HG02943 (cell line): ENCODE data around the gene CLECL1.
"Not testable (repeated sequence)": the region's sequence is repeated elsewhere in the genome, so short reads cannot be mapped to it uniquely, and the experiment has no call there.

ENCODE experiments used
- ATAC-seq: cut with Tn5 transposase; IDR thresholded peaks from one replicate; pipeline ENCODE4 v1.9.1; 2021; ENCODE audit warnings: mild to moderate bottlenecking, low read depth, moderate library complexity; ENCODE audit not compliant: unreplicated experiment

Gene CLECL1

GRCh38 chr12:9725213-9725870 is 7.6 kb downstream of the CLECL1 start:
- ATAC-seq = no peak

DNA sequence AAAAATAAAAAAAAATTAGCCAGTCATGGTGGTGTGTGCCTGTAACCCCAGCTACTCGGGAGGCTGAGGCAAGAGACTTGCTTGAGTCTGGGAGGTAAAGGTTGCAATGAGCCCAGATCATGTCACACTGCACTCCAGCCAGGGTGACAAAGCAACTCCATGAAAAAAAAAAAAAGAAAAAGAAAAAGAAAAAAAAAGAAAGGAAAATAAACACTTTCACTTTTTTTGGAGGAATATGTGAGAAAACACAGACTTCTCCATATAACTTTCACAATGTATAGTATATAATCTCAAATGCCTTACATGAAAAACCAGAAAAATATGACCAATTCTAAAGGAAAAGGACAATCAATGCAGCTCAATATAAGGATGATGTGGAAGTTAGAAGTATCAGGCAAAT is 8.9 kb downstream of the CLECL1 start:
- no peak for ATAC-seq

DNA sequence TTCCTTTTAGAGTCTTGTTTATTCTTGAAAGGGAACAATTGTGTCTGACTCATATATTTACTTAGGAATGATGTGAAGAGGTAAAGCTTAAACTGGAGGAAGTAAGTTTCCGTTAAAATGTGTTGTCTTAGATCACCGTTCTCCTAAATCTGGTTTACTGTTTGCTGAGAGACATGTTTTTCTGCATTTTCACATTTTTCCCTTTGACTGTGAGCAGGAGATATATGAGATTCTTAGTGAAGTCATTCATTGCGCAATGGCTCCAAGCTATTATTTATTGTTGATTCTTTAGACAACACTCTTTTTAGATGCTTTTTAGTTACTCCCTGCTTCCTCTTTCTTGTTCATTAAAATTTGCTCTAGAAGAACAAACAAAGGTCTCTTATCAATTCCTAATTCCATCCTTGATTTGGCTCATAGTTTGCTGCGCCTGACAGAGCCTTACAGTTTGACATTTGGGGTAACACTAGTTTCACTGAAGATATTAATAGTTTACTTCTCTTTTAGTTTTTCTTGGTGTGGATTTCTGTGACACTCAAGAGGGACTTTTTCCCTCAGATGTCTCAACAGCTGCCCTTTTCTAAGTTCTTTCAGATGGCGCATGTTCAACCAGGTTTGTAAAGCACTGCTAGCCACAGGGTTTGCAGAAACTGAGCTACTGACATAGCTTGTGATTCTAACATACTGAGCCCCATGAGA is 11.4 kb downstream of the CLECL1 start:
- no peak for ATAC-seq

GRCh38 chr12:9719790-9720189 is 13.1 kb downstream of the CLECL1 start:
- no peak for ATAC-seq

- ATAC-seq = no peak
These were observed 13.9 kb downstream of the CLECL1 start for GRCh38 chr12:9718968-9719367.

- ATAC-seq = no peak
These were observed 15.6 kb downstream of the CLECL1 start for GRCh38 chr12:9717070-9717925.

GRCh38 chr12:9713032-9713558 is 19.8 kb downstream of the CLECL1 start:
- peak; percentile 61 for ATAC-seq

GRCh38 chr12:9711664-9712063 is 21.2 kb downstream of the CLECL1 start:
- ATAC-seq = no peak

DNA sequence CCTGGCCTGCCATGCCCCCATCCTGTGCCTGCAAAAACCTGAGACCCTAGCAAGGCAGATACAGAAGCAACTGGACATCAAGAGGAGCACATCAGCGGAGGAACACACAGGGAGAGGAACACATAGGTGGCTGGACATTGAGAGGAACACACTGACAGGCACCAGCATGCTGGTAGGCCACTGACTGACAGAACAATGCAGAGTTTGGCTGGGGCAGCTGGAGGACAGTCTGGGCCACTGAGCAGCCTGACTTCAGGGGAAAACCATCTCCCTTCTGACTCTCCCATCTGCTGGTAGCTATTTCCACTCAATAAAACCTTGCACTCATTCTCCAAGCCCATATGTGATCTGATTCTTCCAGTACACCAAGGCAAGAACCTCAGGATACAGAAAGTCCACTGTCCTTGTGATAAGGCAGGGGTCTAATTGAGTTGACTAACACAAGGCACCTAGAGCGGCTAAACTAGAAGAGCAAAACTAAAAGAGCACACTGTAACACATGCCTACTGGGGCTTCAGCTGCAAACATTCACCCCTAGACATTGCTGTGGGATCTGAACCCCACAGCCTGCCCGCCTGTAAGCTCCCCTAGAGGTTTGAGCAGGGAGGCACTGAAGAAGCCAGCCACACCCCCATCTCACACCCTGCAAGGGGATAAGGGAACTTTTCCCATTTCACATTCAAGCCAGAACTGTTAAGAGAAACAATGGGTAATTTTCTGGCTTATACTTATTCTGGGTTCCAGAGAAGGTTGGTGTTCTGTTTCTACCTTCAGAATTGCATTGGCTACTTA is 22.1 kb downstream of the CLECL1 start:
- ATAC-seq = no peak

DNA sequence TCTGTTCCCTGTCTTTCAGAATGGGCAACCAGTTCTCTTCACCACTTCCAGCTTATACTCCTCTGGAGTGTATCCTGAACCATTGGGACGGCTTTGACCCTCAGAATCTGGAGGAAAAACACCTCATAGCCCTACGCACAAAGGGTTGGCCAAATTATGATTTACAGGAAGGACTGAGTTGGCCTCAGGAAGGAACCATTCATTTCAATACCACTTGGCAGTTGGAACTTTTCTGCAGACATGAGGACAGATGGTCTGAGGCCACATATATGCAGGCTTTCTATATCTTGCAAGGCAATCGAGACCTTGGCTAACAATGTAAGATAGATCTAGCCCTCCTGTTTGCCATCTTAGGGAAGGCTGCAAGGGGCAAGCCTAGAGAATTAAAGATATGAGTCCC is 24.0 kb downstream of the CLECL1 start:
- no peak for ATAC-seq

DNA sequence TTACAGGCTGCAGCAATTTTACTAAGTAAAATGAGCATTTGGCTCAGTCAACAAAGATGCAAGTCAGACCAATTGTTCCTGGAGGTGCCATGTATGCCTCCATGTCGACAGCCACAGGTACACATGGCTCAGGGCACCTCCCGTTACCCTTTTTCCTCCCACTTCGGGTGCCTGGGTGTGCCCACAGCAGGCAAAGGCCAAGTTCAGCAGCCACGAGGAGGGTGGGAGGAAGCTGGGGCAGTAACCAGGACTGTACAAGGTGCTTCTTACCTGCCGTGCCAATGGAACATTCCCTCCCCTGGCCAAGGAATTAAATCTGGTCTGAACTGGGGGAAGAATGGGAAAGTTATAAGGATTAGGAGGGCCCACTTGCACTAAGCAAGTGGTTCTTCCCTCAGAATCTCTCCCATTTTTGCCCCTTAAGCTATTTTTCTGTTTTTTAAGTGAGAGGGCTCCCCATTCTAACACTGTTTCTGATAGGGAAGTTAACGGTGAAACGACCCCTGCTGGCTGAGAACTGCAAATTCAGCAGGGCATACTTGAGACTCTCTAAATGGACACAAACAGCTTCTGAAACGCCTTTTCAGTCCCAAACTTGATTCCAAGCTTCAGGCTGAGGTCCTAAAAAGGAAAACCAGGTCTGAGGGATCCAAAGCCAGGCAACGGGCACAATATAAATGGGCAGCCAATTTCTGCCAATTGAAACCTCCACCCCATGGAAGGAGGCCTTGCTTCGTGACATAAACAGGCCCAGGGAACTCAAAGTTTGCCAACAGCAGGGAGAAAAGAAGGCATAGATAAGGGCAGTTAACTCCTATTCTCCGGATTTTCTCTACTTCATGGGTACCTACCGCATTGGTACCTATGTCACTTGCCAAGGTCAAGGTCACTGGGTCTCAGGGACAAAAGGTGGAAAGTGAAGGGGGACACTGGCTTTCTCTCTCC is 24.8 kb downstream of the CLECL1 start:
- no peak for ATAC-seq

- ATAC-seq = no peak
These were observed 25.5 kb downstream of the CLECL1 start for GRCh38 chr12:9707356-9707755.

- ATAC-seq = no peak
These were observed 26.7 kb downstream of the CLECL1 start for GRCh38 chr12:9706086-9706685.

GRCh38 chr12:9704561-9704960 is 28.3 kb downstream of the CLECL1 start:
- not testable (repeated sequence) for ATAC-seq

GRCh38 chr12:9702255-9702654 is 30.6 kb downstream of the CLECL1 start:
- no peak for ATAC-seq

DNA sequence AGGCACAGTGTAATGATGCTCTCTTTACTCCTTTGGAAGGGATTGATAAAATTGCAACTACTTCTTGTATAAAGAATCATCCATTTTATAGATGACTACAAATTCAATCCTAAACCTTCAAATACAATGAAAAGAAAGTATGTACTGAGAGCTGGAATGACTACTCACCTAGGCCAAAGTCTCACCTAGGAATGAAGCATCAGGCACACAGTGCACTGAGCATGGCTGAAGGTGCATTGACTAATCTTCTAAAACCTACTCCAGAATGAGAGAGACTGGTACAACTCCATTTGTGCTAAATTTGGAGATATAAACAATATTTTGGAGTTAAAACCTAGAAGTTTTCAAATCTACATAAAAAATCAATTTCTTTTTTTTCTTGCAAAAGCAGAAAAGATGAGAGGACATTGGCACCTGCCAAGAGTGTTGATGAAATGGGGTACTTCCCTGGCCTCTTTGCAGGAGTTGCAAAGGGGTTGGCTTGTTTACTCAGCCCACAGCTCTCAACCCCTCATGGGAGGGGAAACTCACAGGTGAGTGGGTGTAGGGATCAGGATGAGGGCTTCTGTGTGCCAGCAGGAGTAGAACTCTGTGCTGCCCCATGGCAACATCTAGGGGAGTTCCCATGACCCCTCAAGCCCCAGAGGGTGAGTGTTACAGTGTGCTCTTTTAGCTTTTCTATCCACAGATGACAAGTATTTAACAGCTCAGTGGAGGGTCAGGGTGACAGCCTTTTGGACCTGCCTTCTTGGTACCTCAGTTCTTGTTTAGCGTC is 31.3 kb downstream of the CLECL1 start:
- no peak for ATAC-seq

GRCh38 chr12:9700606-9700956 is 32.3 kb downstream of the CLECL1 start:
- ATAC-seq = no peak

GRCh38 chr12:9699898-9700605 is 32.8 kb downstream of the CLECL1 start:
- ATAC-seq = no peak
